Common myeloid progenitor, CD34-positive (primary cell): ENCODE results near the gene CDK5RAP2.
"Not testable (repeated sequence)": the region's sequence is repeated elsewhere in the genome, so short reads cannot be mapped to it uniquely, and the experiment has no call there.

ENCODE experiments used
- CTCF ChIA-PET: fragments of 350-600 bp; sonication (Branson Sonifier 250); formaldehyde crosslinking; loops from one replicate; lab custom pipeline; 2021; ENCODE audit warnings: antibody characterized with exemption; lab: Charles Lee
- POLR2A ChIA-PET: fragments of 350-600 bp; sonication (Branson Sonifier 250); formaldehyde crosslinking; loops from one replicate; lab custom pipeline; 2021; ENCODE audit warnings: antibody characterized with exemption; lab: Charles Lee
- DNase-seq, 3 donors: peaks; one replicate each; pipeline versions ENCODE4 v3.0.0 to v3.0.0-alpha.2; 2013
- H3K27ac ChIP-seq, 2 experiments: 1 replicate in 1 of 2; 2 replicates in 1 of 2; pipeline ENCODE4 v1.7.0; 2013; ENCODE audit warnings: inconsistent platforms in 2 of 2, low read length in 2 of 2, mild to moderate bottlenecking in 2 of 2, low read depth in 1 of 2, moderate library complexity in 1 of 2; ENCODE audit not compliant: severe bottlenecking in 2 of 2, insufficient read depth in 1 of 2, poor library complexity in 1 of 2
- H3K27me3 ChIP-seq, 5 experiments: replicated peaks in 2 of 5; 1 replicate in 3 of 5; 2 replicates in 2 of 5; pipeline versions ENCODE4 v1.6.1 to v1.7.0; 2013; ENCODE audit warnings: low read length in 4 of 5, mild to moderate bottlenecking in 2 of 5, moderate library complexity in 2 of 5, inconsistent platforms in 1 of 5; ENCODE audit not compliant: insufficient read depth in 5 of 5, control insufficient read depth in 4 of 5
- H3K36me3 ChIP-seq, 4 experiments: 1 replicate in 2 of 4; 2 replicates in 2 of 4; pipeline versions ENCODE4 v1.6.1 to v1.7.0; 2013; ENCODE audit warnings: low read length in 3 of 4, control low read depth in 1 of 4, mild to moderate bottlenecking in 1 of 4; ENCODE audit not compliant: control insufficient read depth in 4 of 4, insufficient read depth in 4 of 4
- H3K4me1 ChIP-seq, 4 experiments: 1 replicate in 3 of 4; 2 replicates in 1 of 4; pipeline versions ENCODE4 v1.6.1 to v1.7.1; 2013; ENCODE audit warnings: low read length in 3 of 4, mild to moderate bottlenecking in 3 of 4, control low read depth in 1 of 4, inconsistent platforms in 1 of 4, moderate library complexity in 1 of 4; ENCODE audit not compliant: control insufficient read depth in 4 of 4, insufficient read depth in 4 of 4; ENCODE audit errors: control extremely low read depth in 1 of 4
- H3K4me3 ChIP-seq, 7 experiments: 1 replicate in 4 of 7; 2 replicates in 3 of 7; pipeline versions ENCODE4 v1.5.1 to v1.7.0; 2013; ENCODE audit warnings: mild to moderate bottlenecking in 7 of 7, low read length in 6 of 7, moderate library complexity in 6 of 7, inconsistent platforms in 2 of 7, low read depth in 2 of 7, control low read depth in 1 of 7; ENCODE audit not compliant: insufficient read depth in 4 of 7, control insufficient read depth in 1 of 7; ENCODE audit errors: extremely low read depth in 1 of 7
- H3K9me3 ChIP-seq, 5 experiments: 1 replicate in 4 of 5; 2 replicates in 1 of 5; pipeline versions ENCODE4 v1.6.1 to v1.7.1; 2013; ENCODE audit warnings: low read length in 4 of 5, mild to moderate bottlenecking in 2 of 5, inconsistent platforms in 1 of 5, low read depth in 1 of 5, moderate library complexity in 1 of 5; ENCODE audit not compliant: control insufficient read depth in 4 of 5, insufficient read depth in 2 of 5; ENCODE audit errors: control extremely low read depth in 1 of 5
- WGBS: methylation state at CpG from one replicate; pipeline ENCODE4 v1.1.5; 2013; ENCODE audit not compliant: insufficient coverage; 5-methylcytosine and 5-hydroxymethylcytosine counted together

The CDK5RAP2 gene

GRCh38 chr9:120524038-120524437, 55.9 kb downstream of the CDK5RAP2 start:
- Histone ChIP-seq H3K4me1 (no peaks in the 10 kb centered on the region), H3K4me3 (no peak overlapping the region), H3K27me3 (no peaks in the 10 kb centered on the region), H3K27ac (no peak overlapping the region), H3K9me3 (no peaks in the 10 kb centered on the region), H3K36me3 (peaks cover 16 to 68% (median 52%) of the 10 kb centered on the region in 4 experiments)
- 92% methylated on average over 3 of the region's 3 CpGs for WGBS
- DNase-seq = no peak
- ChIA-PET POLR2A (no interaction called here), CTCF (interaction anchor here (1.2 to 2.4 kb wide), 4 partner anchors 7 to 88 kb away, joined by 3 to 10 read pairs (median 4); no protein-coding TSS in a partner anchor)

- Histone ChIP-seq H3K9me3 (no peaks in the 10 kb centered on the region), H3K4me1 (no peaks in the 10 kb centered on the region), H3K27ac (no peak overlapping the region), H3K36me3 (peaks cover 14 to 64% (median 48%) of the 10 kb centered on the region in 4 experiments), H3K4me3 (no peak overlapping the region), H3K27me3 (no peaks in the 10 kb centered on the region)
- no CpG with 5 or more reads among the region's 1 CpG for WGBS
- CTCF ChIA-PET = interaction anchor here (2.4 kb wide), 1 partner anchor 10 kb away, joined by 10 read pairs; no protein-coding TSS in a partner anchor
- POLR2A ChIA-PET = no interaction called here
- DNase-seq = no peak
Measured at GRCh38 chr9:120522558-120522957, 57.4 kb downstream of the CDK5RAP2 start.

- peaks cover 12 to 65% (median 50%) of the 10 kb centered on the region in 4 experiments for H3K36me3 ChIP-seq
- no peak overlapping the region for H3K27ac ChIP-seq
- no peaks in the 10 kb centered on the region for H3K27me3 ChIP-seq
- no peak overlapping the region for H3K4me3 ChIP-seq
- no peak for DNase-seq
- H3K4me1 ChIP-seq = no peaks in the 10 kb centered on the region
- POLR2A ChIA-PET = no interaction called here
- CTCF ChIA-PET = no interaction called here
- no peaks in the 10 kb centered on the region for H3K9me3 ChIP-seq
Measured at GRCh38 chr9:120522032-120522431, 57.9 kb downstream of the CDK5RAP2 start.

- H3K36me3 ChIP-seq = peaks cover 14 to 63% (median 48%) of the 10 kb centered on the region in 4 experiments
- 100% methylated on average over 1 of the region's 2 CpGs for WGBS
- CTCF ChIA-PET = interaction anchor here (1.3 kb wide), 2 partner anchors 10 to 11 kb away, joined by 4 to 5 read pairs; no protein-coding TSS in a partner anchor
- no peak overlapping the region for H3K4me3 ChIP-seq
- H3K4me1 ChIP-seq = no peaks in the 10 kb centered on the region
- POLR2A ChIA-PET = no interaction called here
- H3K9me3 ChIP-seq = no peaks in the 10 kb centered on the region
- no peak overlapping the region for H3K27ac ChIP-seq
- H3K27me3 ChIP-seq = no peaks in the 10 kb centered on the region
- no peak for DNase-seq
Measured at GRCh38 chr9:120521101-120521500, 58.9 kb downstream of the CDK5RAP2 start.

GRCh38 chr9:120515996-120516395, 64.0 kb downstream of the CDK5RAP2 start:
- H3K27me3 ChIP-seq, DNase-seq, H3K27ac ChIP-seq, POLR2A ChIA-PET, H3K9me3 ChIP-seq, CTCF ChIA-PET, H3K4me1 ChIP-seq, H3K4me3 ChIP-seq: not testable (repeated sequence)
- peaks cover 9 to 66% (median 45%) of the 10 kb centered on the region in 4 experiments for H3K36me3 ChIP-seq
- WGBS = no CpG with 5 or more reads among the region's 4 CpGs

GRCh38 chr9:120515481-120515880, 64.5 kb downstream of the CDK5RAP2 start:
- peaks cover 9 to 71% (median 50%) of the 10 kb centered on the region in 4 experiments for H3K36me3 ChIP-seq
- peak in 1 of 3 donors; percentile 10 for DNase-seq
- H3K9me3 ChIP-seq, H3K4me3 ChIP-seq, POLR2A ChIA-PET, H3K4me1 ChIP-seq, CTCF ChIA-PET, H3K27ac ChIP-seq, H3K27me3 ChIP-seq: not testable (repeated sequence)
- no CpG with 5 or more reads among the region's 3 CpGs for WGBS

- POLR2A ChIA-PET = no interaction called here
- WGBS = 93% methylated on average over 2 of the region's 4 CpGs
- H3K27ac ChIP-seq = no peak overlapping the region
- peaks cover 9 to 78% (median 56%) of the 10 kb centered on the region in 4 experiments for H3K36me3 ChIP-seq
- no peaks in the 10 kb centered on the region for H3K4me1 ChIP-seq
- H3K27me3 ChIP-seq = no peaks in the 10 kb centered on the region
- no peak overlapping the region for H3K4me3 ChIP-seq
- peaks cover 0 to 9% (median 4%) of the 10 kb centered on the region in 5 experiments for H3K9me3 ChIP-seq
- DNase-seq = no peak
- CTCF ChIA-PET = interaction anchor here (1.2 kb wide), 1 partner anchor 10 kb away, joined by 3 read pairs; no protein-coding TSS in a partner anchor
Measured at GRCh38 chr9:120514405-120514804, 65.6 kb downstream of the CDK5RAP2 start.
